Right lobe of liver (tissue), 6 donors: ENCODE results near the gene CD47. TPM values are rescaled to one million over a fixed set of nuclear protein-coding genes. Genes with fewer than 3 reads are reported as not detected.

Source experiments
- ATAC-seq, 4 donors: fragments of 200-7000 bp; cut with Tn5 transposase; one replicate each; pipeline ENCODE4 v1.9.1; 2020; ENCODE audit warnings: mild to moderate bottlenecking in 4 of 4, moderate library complexity in 4 of 4
- DNase-seq, 3 donors: peaks; one replicate each; pipeline ENCODE4 v3.0.0-alpha.2; 2020
- H3K27ac ChIP-seq, 3 donors: fragments of 200-600 bp; one replicate each; pipeline ENCODE4 v1.8.0; 2022
- H3K27me3 ChIP-seq, 2 donors: fragments of 200-600 bp; one replicate each; pipeline ENCODE4 v1.8.0; 2022
- H3K36me3 ChIP-seq, 4 donors: fragments of 200-600 bp; sonication (generic) in 1 of 4; one replicate each; pipeline versions ENCODE4 v1.5.1 to v1.8.0; 2017 to 2022; ENCODE audit warnings: control low read depth in 1 of 4
- H3K4me1 ChIP-seq, 4 donors: fragments of 200-600 bp; sonication (generic) in 1 of 4; one replicate each; pipeline versions ENCODE4 v1.5.1 to v1.8.0; 2017 to 2022; ENCODE audit warnings: control low read depth in 1 of 4
- H3K4me3 ChIP-seq, 3 donors: fragments of 200-600 bp; one replicate each; pipeline ENCODE4 v1.8.0; 2022
- H3K9me3 ChIP-seq, 4 donors: fragments of 200-600 bp; sonication (generic) in 1 of 4; one replicate each; pipeline versions ENCODE4 v1.5.1 to v1.8.0; 2017 to 2022; ENCODE audit warnings: control low read depth in 1 of 4
- POLR2A ChIP-seq: fragments of 450-650 bp; IDR thresholded peaks from one replicate; pipeline ENCODE4 v1.6.1; 2017; ENCODE audit warnings: antibody characterized with exemption, mild to moderate bottlenecking
- WGBS: methylation state at CpG from one replicate; pipeline ENCODE4 v1.1.6; 2018; ENCODE audit warnings: low coverage, low lambda C conversion rate; ENCODE audit not compliant: insufficient coverage; ENCODE audit errors: missing lambda C conversion rate; 5-methylcytosine and 5-hydroxymethylcytosine counted together
- intact Hi-C, 2 donors: fragments of 100-400 bp; cut with DNase I; formaldehyde crosslinking; loops; one replicate each; pipeline versions ENCODE4 v1.11.2 to v1.14.1; 2022
- total RNA-seq, 6 experiments: library from RNA; depleted of rRNA in 2 of 6; stranded (reverse); fragments of >200 nt in 2 of 6; fragmentation: NEBNext Ultra II Directional in 3 of 6; extraction: Animal tissue kit (Norgen Biotek cat#: 25700) in 3 of 6; gene quantifications; one replicate each; pipeline versions ENCODE4 v1.1.0 to v1.2.4, GENCODE V29; 2016 to 2023
- TF ChIP-seq, protein P1 (sequence below), 4 donors: fragments of 200-600 bp in 3 of 4; fragments of 450-650 bp in 1 of 4; IDR thresholded peaks; one replicate each; pipeline versions ENCODE4 v1.5.1 to v1.8.0; 2016 to 2022; ENCODE audit warnings: antibody characterized with exemption in 4 of 4, mild to moderate bottlenecking in 2 of 4
- donor health status: DM: no; HTN: yes; CAD: no.
- donor health status: DM: no; HTN: no; CAD: no.
- donor health status: DM: no; HTN: no; CAD: no.
- donor health status: DM: no; HTN: yes; CAD: no.
- donor health status: DM: no; HTN: yes; CAD: no.

Gene CD47
- total RNA-seq, 6 experiments from 2014 or later = 19.5 to 42.3 (median 26.5) TPM

DNA sequence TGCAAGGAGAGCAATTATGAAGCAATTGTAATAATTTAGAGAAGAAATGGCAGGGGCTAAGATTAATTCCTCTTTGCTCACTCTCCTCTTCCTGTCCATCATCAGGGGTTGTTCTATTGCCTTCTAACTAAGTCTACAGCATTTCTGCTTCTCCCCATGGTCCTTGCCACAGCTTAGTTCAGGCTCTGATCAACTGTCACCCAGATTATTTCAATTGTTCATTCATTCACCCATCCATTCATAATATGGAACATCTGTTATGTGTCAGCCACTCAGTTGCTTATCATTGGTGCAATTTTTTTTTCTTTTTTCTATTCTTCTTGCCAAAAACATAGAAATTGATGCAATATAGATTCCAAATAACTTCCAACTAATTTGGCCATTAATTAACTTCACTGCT, 93.2 kb downstream of the CD47 start:
- no peaks in the 10 kb centered on the region for H3K9me3 ChIP-seq
- H3K36me3 ChIP-seq = no peaks in the 10 kb centered on the region
- H3K27me3 ChIP-seq = no peaks in the 10 kb centered on the region
- no peak for ATAC-seq
- no peak overlapping the region for H3K4me3 ChIP-seq
- no peak for DNase-seq
- no peak overlapping the region for H3K27ac ChIP-seq
- H3K4me1 ChIP-seq = no peaks in the 10 kb centered on the region
- no peak for TF ChIP-seq POLR2A
- TF ChIP-seq, protein P1, sequence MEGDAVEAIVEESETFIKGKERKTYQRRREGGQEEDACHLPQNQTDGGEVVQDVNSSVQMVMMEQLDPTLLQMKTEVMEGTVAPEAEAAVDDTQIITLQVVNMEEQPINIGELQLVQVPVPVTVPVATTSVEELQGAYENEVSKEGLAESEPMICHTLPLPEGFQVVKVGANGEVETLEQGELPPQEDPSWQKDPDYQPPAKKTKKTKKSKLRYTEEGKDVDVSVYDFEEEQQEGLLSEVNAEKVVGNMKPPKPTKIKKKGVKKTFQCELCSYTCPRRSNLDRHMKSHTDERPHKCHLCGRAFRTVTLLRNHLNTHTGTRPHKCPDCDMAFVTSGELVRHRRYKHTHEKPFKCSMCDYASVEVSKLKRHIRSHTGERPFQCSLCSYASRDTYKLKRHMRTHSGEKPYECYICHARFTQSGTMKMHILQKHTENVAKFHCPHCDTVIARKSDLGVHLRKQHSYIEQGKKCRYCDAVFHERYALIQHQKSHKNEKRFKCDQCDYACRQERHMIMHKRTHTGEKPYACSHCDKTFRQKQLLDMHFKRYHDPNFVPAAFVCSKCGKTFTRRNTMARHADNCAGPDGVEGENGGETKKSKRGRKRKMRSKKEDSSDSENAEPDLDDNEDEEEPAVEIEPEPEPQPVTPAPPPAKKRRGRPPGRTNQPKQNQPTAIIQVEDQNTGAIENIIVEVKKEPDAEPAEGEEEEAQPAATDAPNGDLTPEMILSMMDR (IDR thresholded peaks at IDR 0.05) = no peak
- intact Hi-C loops = no loop called here

DNA sequence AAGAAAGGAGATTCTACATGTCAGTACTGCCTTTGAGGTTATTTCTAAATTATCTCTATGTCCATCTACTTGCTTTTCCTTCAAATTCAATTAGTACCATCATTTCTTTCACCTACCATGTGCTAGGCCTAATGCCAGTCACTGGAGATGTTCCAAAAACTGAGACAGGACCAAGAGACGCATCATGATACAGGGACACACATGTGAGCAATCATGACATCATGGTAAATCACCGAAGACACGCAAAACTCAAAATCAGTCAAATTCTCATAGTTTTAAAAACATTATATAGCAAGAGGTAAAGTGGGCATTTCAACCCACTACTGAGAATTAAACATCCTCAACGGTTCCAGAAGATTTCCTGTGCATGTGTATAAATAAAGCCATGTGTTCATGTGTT, 95.0 kb downstream of the CD47 start:
- H3K27ac ChIP-seq = no peak overlapping the region
- H3K36me3 ChIP-seq = no peaks in the 10 kb centered on the region
- DNase-seq (no peak), ATAC-seq (no peak)
- no peak overlapping the region for H3K4me3 ChIP-seq
- TF ChIP-seq POLR2A = no peak
- TF ChIP-seq, protein P1 (IDR thresholded peaks at IDR 0.05) = no peak
- no peaks in the 10 kb centered on the region for H3K27me3 ChIP-seq
- intact Hi-C loops = no loop called here
- H3K9me3 ChIP-seq = no peaks in the 10 kb centered on the region
- WGBS = 77% methylated on average over 4 of the region's 4 CpGs
- no peaks in the 10 kb centered on the region for H3K4me1 ChIP-seq

DNA sequence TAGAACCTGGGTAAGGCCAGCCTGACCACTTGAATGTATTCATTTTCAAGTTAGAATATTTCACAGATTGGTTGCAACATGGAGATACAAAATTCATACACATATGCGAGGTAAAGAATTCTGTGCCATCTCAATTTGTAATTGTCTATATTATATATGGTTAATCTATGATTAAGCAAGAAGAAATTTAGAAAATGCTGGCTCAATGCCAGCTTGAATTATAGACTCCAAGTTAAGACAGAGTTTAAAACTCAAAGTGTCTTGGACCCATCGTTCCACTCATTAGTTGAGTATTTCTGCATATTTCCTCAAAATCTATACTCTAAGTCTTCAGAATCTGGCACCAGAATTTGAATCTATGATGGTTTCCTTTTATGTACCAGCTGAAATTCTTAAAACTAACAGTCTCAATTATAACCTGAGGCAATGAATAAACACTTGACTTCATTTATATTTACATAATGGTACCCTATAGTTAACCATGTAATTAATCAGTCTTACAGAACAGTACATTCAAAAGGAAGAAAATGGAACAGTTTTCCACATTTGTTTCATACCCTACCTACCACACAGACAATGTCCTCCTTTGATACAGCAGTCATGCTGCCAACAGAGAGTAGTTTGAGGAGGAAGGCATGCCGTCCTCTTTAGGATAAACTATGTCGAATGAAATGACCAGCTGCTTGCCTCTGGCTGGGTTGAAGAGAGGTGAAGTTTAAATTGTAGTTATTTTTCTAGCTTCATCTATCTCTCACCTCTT, 95.7 kb downstream of the CD47 start:
- Histone ChIP-seq H3K27me3 (no peaks in the 10 kb centered on the region), H3K9me3 (no peaks in the 10 kb centered on the region), H3K4me1 (no peaks in the 10 kb centered on the region), H3K4me3 (no peak overlapping the region), H3K27ac (no peak overlapping the region), H3K36me3 (no peaks in the 10 kb centered on the region)
- DNase-seq = no peak
- no peak for TF ChIP-seq POLR2A
- TF ChIP-seq, protein P1 (IDR thresholded peaks at IDR 0.05) = no peak
- intact Hi-C loops = no loop called here
- ATAC-seq = no peak
- WGBS = 73% methylated on average over 4 of the region's 4 CpGs

DNA sequence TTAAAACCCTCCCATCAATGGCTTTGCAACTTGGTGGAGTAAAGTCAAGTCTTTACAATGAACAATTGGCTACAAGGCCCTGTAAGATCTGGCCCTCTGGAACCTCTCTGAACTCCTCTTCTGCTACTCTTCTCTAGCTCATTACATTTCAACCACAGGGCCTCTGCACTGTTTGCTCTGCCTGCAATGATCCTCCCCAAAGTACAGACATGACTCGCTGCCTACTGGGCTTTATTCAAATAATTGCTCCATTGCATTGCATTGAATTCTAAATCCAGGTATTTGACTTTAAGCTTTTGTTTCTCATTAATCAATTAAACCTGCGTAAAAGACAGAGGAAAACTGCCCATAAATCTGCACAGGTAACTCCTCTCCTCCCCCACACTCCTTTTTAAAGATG, 96.7 kb downstream of the CD47 start:
- H3K36me3 ChIP-seq = no peaks in the 10 kb centered on the region
- no peak for TF ChIP-seq POLR2A
- TF ChIP-seq, protein P1 (IDR thresholded peaks at IDR 0.05) = no peak
- ATAC-seq (no peak), DNase-seq (no peak)
- no peaks in the 10 kb centered on the region for H3K4me1 ChIP-seq
- H3K9me3 ChIP-seq = no peaks in the 10 kb centered on the region
- H3K4me3 ChIP-seq = no peak overlapping the region
- WGBS = 81% methylated on average over 2 of the region's 2 CpGs
- intact Hi-C loops = no loop called here
- no peaks in the 10 kb centered on the region for H3K27me3 ChIP-seq
- no peak overlapping the region for H3K27ac ChIP-seq
